ENCODE data around the gene MUC5AC. TPM values are rescaled to one million over a fixed set of nuclear protein-coding genes. Genes with fewer than 3 reads are reported as not detected.

The MUC5AC gene
- total RNA-seq, 1 experiment from 2014 or later, result under 0.01 TPM

DNA sequence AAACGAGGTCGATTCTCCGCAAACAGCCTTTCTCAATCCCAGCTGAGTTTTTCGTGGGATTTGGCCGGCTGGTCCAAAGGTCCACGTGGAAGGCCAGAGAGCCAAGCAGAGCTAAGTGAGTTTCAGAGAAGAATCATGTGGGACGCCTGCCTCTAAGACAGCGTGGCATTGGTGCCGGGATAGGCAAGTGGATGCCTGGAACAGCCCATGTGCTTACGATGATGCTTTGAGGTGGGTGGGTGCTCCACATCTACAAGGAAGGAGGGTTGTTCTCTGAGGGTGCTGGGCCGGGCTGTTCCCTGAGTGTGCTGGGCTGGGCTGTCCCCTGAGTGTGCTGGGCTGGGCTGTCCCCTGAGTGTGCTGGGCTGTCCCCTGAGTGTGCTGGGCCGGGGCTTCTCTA lies 41.6 kb upstream of the MUC5AC start (continued):
- TF ChIP-seq E2F4 (CRISPR knock-in tag; IDR thresholded peaks at IDR 0.05; ENCODE audit: borderline replicate concordance, low read depth) (no peak), ZNF416 (CRISPR knock-in tag; IDR thresholded peaks at IDR 0.05) (no peak), GABPB1 (CRISPR knock-in tag; IDR thresholded peaks at IDR 0.05) (no peak), ZMAT4 (CRISPR knock-in tag; IDR thresholded peaks at IDR 0.05) (no peak), RORB (CRISPR knock-in tag; IDR thresholded peaks at IDR 0.05) (no peak), MXD4 (CRISPR knock-in tag; IDR thresholded peaks at IDR 0.05; ENCODE audit: borderline replicate concordance) (no peak), ETV6 (CRISPR knock-in tag; IDR thresholded peaks at IDR 0.05) (no peak), ZNF263 (CRISPR knock-in tag; IDR thresholded peaks at IDR 0.05; ENCODE audit: low read depth) (no peak), ATF1 (CRISPR knock-in tag; IDR thresholded peaks at IDR 0.05) (no peak), NR3C1 (CRISPR knock-in tag; conservative IDR thresholded peaks at IDR 0.05; ENCODE audit: low read depth) (no peak), ZNF423 (CRISPR knock-in tag; IDR thresholded peaks at IDR 0.05) (no peak), SMAD4 (CRISPR knock-in tag; IDR thresholded peaks at IDR 0.05) (no peak), ZNF232 (CRISPR knock-in tag; IDR thresholded peaks at IDR 0.05) (no peak)
- TF ChIP-seq, protein P1, sequence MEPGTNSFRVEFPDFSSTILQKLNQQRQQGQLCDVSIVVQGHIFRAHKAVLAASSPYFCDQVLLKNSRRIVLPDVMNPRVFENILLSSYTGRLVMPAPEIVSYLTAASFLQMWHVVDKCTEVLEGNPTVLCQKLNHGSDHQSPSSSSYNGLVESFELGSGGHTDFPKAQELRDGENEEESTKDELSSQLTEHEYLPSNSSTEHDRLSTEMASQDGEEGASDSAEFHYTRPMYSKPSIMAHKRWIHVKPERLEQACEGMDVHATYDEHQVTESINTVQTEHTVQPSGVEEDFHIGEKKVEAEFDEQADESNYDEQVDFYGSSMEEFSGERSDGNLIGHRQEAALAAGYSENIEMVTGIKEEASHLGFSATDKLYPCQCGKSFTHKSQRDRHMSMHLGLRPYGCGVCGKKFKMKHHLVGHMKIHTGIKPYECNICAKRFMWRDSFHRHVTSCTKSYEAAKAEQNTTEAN (CRISPR knock-in tag; IDR thresholded peaks at IDR 0.05), result no peak

- Mint-ChIP-seq H3K9me3 (no peaks in the 10 kb centered on the region), H3K4me3 (no peak overlapping the region), H3K27ac (no peak overlapping the region), H3K36me3 (no peaks in the 10 kb centered on the region), H3K4me1 (no peaks in the 10 kb centered on the region), H3K27me3 (ENCODE audit: low read depth) (no peaks in the 10 kb centered on the region)
- CTCF ChIA-PET, result no interaction called here
- no peak for ATAC-seq
- POLR2A ChIA-PET, result no interaction called here
- no peak for DNase-seq (ENCODE audit: low spot score)
- TF ChIP-seq NFE2L1 (CRISPR knock-in tag; IDR thresholded peaks at IDR 0.05) (no peak), ZNF317 (CRISPR knock-in tag; IDR thresholded peaks at IDR 0.05; ENCODE audit: borderline replicate concordance, low read depth) (no peak), MLX (CRISPR knock-in tag; IDR thresholded peaks at IDR 0.05) (no peak), ZNF121 (CRISPR knock-in tag; IDR thresholded peaks at IDR 0.05) (no peak), TP53 (CRISPR knock-in tag; IDR thresholded peaks at IDR 0.05) (no peak), ZNF425 (CRISPR knock-in tag; conservative IDR thresholded peaks at IDR 0.05) (no peak), ZNF219 (CRISPR knock-in tag; IDR thresholded peaks at IDR 0.05; ENCODE audit: borderline replicate concordance) (no peak), NR1H2 (CRISPR knock-in tag; IDR thresholded peaks at IDR 0.05) (no peak), ELF4 (CRISPR knock-in tag; IDR thresholded peaks at IDR 0.05; ENCODE audit: low read depth) (no peak), NR2C2 (CRISPR knock-in tag; IDR thresholded peaks at IDR 0.05) (no peak), RORB (CRISPR knock-in tag; IDR thresholded peaks at IDR 0.05) (no peak), HMGA2 (CRISPR knock-in tag; IDR thresholded peaks at IDR 0.05) (no peak)
These were observed 40.9 kb upstream of the MUC5AC start for GRCh38 chr11:1116666-1117390.
